ENCODE results near the gene CENPL. TPM values are rescaled to one million over a fixed set of nuclear protein-coding genes. Genes with fewer than 3 reads are reported as not detected.

The CENPL gene, protein sequence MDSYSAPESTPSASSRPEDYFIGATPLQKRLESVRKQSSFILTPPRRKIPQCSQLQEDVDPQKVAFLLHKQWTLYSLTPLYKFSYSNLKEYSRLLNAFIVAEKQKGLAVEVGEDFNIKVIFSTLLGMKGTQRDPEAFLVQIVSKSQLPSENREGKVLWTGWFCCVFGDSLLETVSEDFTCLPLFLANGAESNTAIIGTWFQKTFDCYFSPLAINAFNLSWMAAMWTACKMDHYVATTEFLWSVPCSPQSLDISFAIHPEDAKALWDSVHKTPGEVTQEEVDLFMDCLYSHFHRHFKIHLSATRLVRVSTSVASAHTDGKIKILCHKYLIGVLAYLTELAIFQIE
- 10.9 and 18.8 TPM in 2 replicates for total RNA-seq

DNA sequence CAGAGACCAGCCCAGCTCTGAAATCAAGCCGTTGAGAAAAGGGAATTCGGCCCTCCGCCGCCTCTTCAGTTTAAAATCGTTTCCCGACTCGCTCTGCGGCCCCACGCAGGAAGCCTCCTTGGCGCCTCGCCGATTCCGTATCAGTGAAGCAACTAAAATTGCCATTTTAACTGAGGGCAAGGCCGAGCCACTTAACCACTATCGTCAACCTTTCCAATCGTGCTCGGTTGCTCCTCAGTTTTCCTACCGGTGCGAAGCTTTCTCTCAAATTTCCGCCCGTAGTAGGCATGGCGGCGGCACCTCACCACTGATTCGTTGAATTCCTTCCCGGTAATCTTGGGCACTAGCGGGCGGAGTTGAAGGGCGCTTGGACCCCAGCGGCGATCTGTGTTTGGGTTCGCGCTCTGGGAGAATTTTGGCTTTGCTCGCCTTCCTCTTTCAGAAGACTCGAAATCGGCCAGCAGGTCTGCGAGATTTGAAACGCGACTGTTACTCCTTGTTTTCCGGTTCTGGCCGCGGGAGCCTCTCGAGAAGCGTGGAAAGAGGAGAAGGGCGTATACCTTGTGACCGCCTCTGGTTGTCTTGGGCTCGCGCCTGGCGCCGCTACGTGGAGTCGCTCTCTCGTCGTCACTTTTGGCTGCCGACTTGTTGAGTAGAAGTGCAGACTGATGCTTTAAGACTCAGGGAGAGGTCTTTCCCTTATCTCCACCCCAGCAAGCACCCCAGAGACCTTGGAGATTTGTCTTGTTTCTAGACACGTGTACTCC lies at the start of gene CENPL, which contains the start of gene DARS2:
CENPL (minus strand) TSS at position 569 of the 767 bp plus-strand sequence. CDS start 13,584 bp downstream, outside the sequence.
DARS2 (plus strand) TSS at position 359 of the 767 bp plus-strand sequence. CDS start 557 bp downstream, outside the sequence.

DNA sequence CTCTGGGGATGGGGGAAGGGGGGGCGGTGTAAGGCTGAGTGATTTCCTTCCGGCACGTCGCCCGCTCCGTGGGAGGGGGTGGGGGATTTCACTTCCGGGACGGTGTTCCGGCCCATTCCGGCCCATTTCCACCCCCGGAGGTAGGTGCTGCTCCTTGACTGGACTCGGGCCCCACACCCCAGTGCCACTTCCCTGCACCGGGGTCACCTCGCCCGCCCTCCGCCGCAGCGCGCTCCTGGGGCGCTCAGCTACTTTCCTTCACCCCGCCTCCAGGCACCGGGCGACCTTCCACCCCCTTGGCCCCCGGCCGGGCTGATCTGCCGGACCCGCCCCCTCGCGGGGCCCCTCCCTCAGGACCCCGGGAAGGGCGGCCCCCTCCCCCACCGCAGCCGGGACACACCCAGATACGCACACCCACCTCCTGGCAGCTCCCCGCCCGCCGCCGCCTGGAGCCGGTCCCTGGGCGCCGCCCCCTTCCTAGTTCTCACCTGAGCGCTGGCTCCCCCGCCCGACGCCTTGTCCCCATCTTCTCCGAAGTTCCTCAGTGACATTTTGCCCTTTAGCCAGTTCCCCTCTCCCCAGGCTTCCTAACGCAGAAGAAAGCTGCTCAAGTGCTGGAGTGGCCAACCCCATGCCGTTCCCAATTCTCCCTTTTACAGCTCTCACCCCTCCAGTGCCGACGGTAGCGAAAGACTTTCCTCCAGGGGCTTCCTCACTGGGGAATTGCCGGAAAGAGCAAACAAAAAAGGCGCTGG lies 43.8 kb upstream of the CENPL start, which contains the start of gene ZBTB37:
ZBTB37 (plus strand) TSS at position 115 of the 755 bp plus-strand sequence. CDS start 1,846 bp downstream, outside the sequence.

DNA sequence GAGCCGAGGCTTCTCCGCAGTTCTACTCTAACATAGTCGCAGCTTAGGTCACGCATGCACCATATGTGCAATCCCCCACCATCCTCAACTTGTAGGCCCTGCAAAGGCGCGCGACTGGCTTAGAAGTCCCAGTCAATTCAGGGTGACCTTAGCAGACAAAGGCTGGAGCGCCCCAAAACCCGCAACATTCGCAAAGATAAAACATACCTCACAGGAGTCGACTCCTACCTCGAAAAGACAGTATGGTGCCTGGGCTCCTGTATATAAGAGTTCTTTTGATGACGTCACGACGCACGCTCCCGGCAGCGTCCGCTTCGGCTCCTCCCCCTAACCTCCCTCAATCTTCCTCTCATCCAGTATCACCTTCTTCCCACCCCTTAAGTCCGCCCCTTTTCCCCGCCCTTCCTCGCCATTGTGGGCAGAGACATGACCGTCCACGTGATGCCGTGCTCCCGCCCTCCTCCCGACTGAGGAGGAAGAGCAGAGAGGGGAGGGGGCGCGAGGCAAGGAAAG lies 43.1 kb upstream of the CENPL start, which contains the start of gene GAS5:
GAS5 (minus strand) TSS at position 237 of the 513 bp plus-strand sequence.

Other genes starting within 250 kb of the CENPL start
- gene SLC9C2, start 221.8 kb downstream of the CENPL start, total RNA-seq, result not detected in 2 replicates
- not detected in 2 replicates for gene TEX50, start 189.5 kb downstream of the CENPL start, total RNA-seq
- gene ANKRD45, start 155.0 kb downstream of the CENPL start, total RNA-seq, result not detected in 2 replicates
- 15.3 and 21.6 TPM in 2 replicates for gene KLHL20, start 109.9 kb downstream of the CENPL start, total RNA-seq
- gene DARS2, start 210 bp downstream of the CENPL start, total RNA-seq, result 27.8 and 30.8 TPM in 2 replicates
- 202 and 218 TPM in 2 replicates for gene GAS5, start 43.1 kb upstream of the CENPL start, total RNA-seq
- 1.4 and 2.4 TPM in 2 replicates for gene ZBTB37, start 43.5 kb upstream of the CENPL start, total RNA-seq
- gene SERPINC1, start 92.4 kb upstream of the CENPL start, total RNA-seq, result 0.10 TPM in 1 of 2 replicates, not detected in the other
- 13.4 and 15.4 TPM in 2 replicates for gene RC3H1, start 197.5 kb upstream of the CENPL start, total RNA-seq

Measured in mammary microvascular endothelial cell (primary cell).